Progenitor cell of endocrine pancreas (in vitro differentiated cells): ENCODE data around the gene MROH2A. TPM values are rescaled to one million over a fixed set of nuclear protein-coding genes. Genes with fewer than 3 reads are reported as not detected.

Source experiments
- DNase-seq: peaks from one replicate; pipeline ENCODE4 v3.0.0; 2021; ENCODE audit warnings: low spot score; ENCODE audit not compliant: unreplicated experiment
- H3K27ac Mint-ChIP-seq: 2 replicates; pipeline ENCODE4 v1.8.0; 2021; ENCODE audit warnings: mild to moderate bottlenecking, moderate library complexity, mixed read lengths
- H3K27me3 Mint-ChIP-seq: 2 replicates; pipeline ENCODE4 v1.8.0; 2021; ENCODE audit warnings: mixed read lengths
- H3K36me3 Mint-ChIP-seq: 2 replicates; pipeline ENCODE4 v1.8.0; 2022; ENCODE audit warnings: mixed read lengths; ENCODE audit not compliant: insufficient read depth
- H3K4me1 Mint-ChIP-seq: 2 replicates; pipeline ENCODE4 v1.8.0; 2021; ENCODE audit warnings: low read depth, mixed read lengths
- H3K4me3 Mint-ChIP-seq: 2 replicates; pipeline ENCODE4 v1.8.0; 2021; ENCODE audit warnings: low read depth, mild to moderate bottlenecking, moderate library complexity, mixed read lengths
- H3K9me3 Mint-ChIP-seq: 2 replicates; pipeline ENCODE4 v1.8.0; 2021; ENCODE audit warnings: low read depth, mixed read lengths
- total RNA-seq: library from RNA; stranded (reverse); gene quantifications from 2 replicates; pipeline ENCODE4 v1.2.1, GENCODE V29; 2021
- TF ChIP-seq, protein P1 (sequence below): fragments of 200-600 bp; sonication (generic); IDR thresholded peaks from one replicate; pipeline ENCODE4 v1.5.0; 2021; ENCODE audit warnings: antibody characterized with exemption, mild to moderate bottlenecking; ENCODE audit not compliant: unreplicated experiment

Gene MROH2A
- total RNA-seq, 1 donor from 2014 or later: not detected

GRCh38 chr2:233850745-233851144, 72.6 kb downstream of the MROH2A start:
- Mint-ChIP-seq H3K4me1 (peaks cover 19% of the 10 kb centered on the region), H3K27me3 (no peaks in the 10 kb centered on the region), H3K36me3 (peaks cover 7% of the 10 kb centered on the region), H3K27ac (no peak overlapping the region), H3K4me3 (no peak overlapping the region), H3K9me3 (no peaks in the 10 kb centered on the region)
- TF ChIP-seq, protein P1, sequence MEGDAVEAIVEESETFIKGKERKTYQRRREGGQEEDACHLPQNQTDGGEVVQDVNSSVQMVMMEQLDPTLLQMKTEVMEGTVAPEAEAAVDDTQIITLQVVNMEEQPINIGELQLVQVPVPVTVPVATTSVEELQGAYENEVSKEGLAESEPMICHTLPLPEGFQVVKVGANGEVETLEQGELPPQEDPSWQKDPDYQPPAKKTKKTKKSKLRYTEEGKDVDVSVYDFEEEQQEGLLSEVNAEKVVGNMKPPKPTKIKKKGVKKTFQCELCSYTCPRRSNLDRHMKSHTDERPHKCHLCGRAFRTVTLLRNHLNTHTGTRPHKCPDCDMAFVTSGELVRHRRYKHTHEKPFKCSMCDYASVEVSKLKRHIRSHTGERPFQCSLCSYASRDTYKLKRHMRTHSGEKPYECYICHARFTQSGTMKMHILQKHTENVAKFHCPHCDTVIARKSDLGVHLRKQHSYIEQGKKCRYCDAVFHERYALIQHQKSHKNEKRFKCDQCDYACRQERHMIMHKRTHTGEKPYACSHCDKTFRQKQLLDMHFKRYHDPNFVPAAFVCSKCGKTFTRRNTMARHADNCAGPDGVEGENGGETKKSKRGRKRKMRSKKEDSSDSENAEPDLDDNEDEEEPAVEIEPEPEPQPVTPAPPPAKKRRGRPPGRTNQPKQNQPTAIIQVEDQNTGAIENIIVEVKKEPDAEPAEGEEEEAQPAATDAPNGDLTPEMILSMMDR: no peak
- no peak for DNase-seq

DNA sequence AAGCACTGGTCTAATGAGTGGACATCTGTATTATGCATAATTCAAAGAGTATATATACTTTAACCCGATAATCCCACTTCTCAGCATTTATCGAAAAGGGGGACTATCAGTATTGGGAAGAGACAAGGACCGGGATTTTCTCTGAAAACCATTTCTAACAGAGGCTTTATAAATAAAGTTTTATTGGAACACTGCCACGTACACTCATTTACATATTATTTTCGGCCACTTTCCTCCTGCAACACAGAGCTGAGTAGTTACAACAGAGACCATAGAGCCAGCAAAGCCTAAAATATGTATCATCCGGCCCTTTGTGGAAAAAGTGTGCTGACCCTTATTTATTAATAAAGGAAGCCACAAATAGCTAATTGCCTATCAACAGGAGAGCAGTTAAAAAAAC, 73.0 kb downstream of the MROH2A start:
- no peak overlapping the region for H3K27ac Mint-ChIP-seq
- no peaks in the 10 kb centered on the region for H3K9me3 Mint-ChIP-seq
- H3K4me1 Mint-ChIP-seq: peaks cover 19% of the 10 kb centered on the region
- H3K4me3 Mint-ChIP-seq: no peak overlapping the region
- H3K27me3 Mint-ChIP-seq: no peaks in the 10 kb centered on the region
- DNase-seq: no peak
- TF ChIP-seq, protein P1: no peak
- H3K36me3 Mint-ChIP-seq: peaks cover 7% of the 10 kb centered on the region

DNA sequence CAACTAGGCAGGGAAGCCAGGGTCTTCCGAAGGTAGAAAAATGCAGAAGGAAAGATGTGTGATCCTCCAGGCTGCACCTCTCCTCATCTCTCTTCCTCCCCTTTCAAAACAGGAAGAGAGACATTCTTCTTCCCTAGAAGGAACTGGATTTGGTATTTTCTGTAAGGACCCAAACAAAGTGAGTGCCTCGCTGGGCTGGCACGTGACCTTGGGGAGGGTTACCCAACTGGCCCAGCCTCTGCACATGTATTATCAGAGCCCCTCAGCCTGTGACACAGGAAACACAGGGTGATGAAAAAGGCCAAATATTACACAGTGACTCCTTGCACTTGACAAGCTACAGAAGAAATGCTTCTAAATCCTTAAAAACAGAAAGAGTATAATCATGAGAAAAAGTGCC, 73.9 kb downstream of the MROH2A start:
- Mint-ChIP-seq H3K27me3 (no peaks in the 10 kb centered on the region), H3K4me1 (peaks cover 19% of the 10 kb centered on the region), H3K27ac (no peak overlapping the region), H3K4me3 (no peak overlapping the region), H3K36me3 (peaks cover 7% of the 10 kb centered on the region), H3K9me3 (no peaks in the 10 kb centered on the region)
- TF ChIP-seq, protein P1: no peak
- no peak for DNase-seq

- Mint-ChIP-seq H3K4me3 (peak overlapping the region; percentile 92), H3K27ac (no peak overlapping the region), H3K4me1 (peaks cover 19% of the 10 kb centered on the region), H3K27me3 (no peaks in the 10 kb centered on the region), H3K9me3 (no peaks in the 10 kb centered on the region), H3K36me3 (peaks cover 5% of the 10 kb centered on the region)
- TF ChIP-seq, protein P1: no peak
- DNase-seq: no peak
Measured at GRCh38 chr2:233853353-233853752, 75.2 kb downstream of the MROH2A start.

- no peak for DNase-seq
- H3K36me3 Mint-ChIP-seq: peaks cover 5% of the 10 kb centered on the region
- H3K9me3 Mint-ChIP-seq: no peaks in the 10 kb centered on the region
- TF ChIP-seq, protein P1: no peak
- H3K4me1 Mint-ChIP-seq: peaks cover 19% of the 10 kb centered on the region
- no peaks in the 10 kb centered on the region for H3K27me3 Mint-ChIP-seq
- peak overlapping the region; percentile 86 for H3K27ac Mint-ChIP-seq
- H3K4me3 Mint-ChIP-seq: peak overlapping the region; percentile 92
Measured at GRCh38 chr2:233853883-233854240, 75.7 kb downstream of the MROH2A start.
